DMS153 (cell line): ENCODE results near the gene ROS1.
"Not testable (repeated sequence)": the region's sequence is repeated elsewhere in the genome, so short reads cannot be mapped to it uniquely, and the experiment has no call there.

Experiments used
- DNase-seq: peaks from one replicate; lab custom pipeline; 2025; lab: John Stamatoyannopoulos, UW

The ROS1 gene

GRCh38 chr6:117425431-117426153 lies at the start of gene ROS1:
ROS1 (minus strand) TSS chr6:117425942; CDS start chr6:117425656, 286 bp downstream.
- no peak for DNase-seq

DNA sequence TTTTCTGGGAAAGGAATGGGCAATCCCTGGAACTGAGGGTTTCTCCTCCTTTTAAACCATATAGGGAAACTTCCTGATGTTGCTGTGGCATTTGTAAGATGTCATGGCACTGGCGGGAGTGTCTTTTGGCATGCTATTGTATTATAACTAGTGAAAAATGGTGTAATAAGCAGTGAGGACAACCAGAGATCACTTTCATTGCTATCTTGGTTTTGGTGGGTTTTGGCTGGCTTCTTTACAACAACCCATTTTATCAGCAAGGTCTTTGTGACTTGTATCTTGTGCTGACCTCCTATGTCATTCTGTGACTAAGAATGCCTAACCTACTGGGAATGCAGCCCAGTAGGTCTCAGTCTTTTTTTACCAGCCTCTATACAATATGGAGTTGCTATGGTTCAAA lies 47.7 kb upstream of the ROS1 start:
- no peak for DNase-seq

GRCh38 chr6:117472667-117473066 lies 46.9 kb upstream of the ROS1 start:
- DNase-seq: no peak

GRCh38 chr6:117469791-117470190 lies 44.0 kb upstream of the ROS1 start:
- no peak for DNase-seq

- DNase-seq: no peak
These were observed 43.6 kb upstream of the ROS1 start for GRCh38 chr6:117469356-117469755.

- DNase-seq: not testable (repeated sequence)
These were observed 42.8 kb upstream of the ROS1 start for GRCh38 chr6:117468527-117468926.

- no peak for DNase-seq
These were observed 42.1 kb upstream of the ROS1 start for GRCh38 chr6:117467876-117468275.

DNA sequence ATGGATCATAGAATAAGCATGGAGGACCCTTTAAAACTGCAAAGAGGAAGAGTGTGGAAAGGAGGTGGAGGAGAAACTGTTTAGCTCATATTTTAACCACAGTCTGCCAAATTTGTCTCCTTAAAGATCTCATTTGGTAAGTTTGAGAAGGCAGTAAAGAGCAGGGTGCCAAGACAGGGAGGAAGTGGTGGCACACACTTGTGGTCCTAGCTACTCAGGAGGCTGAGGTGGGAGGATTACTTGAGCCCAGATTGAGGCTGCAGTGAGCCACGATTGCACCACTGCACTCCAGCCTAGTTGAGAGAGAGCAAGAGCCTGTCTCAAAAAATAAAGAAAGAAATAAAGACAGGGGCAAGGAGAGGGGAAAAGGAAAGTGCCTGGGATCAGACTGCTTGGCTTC lies 39.9 kb upstream of the ROS1 start:
- no peak for DNase-seq

GRCh38 chr6:117464700-117465099 lies 39.0 kb upstream of the ROS1 start:
- no peak for DNase-seq

GRCh38 chr6:117463762-117464665 lies 38.3 kb upstream of the ROS1 start:
- no peak for DNase-seq

DNA sequence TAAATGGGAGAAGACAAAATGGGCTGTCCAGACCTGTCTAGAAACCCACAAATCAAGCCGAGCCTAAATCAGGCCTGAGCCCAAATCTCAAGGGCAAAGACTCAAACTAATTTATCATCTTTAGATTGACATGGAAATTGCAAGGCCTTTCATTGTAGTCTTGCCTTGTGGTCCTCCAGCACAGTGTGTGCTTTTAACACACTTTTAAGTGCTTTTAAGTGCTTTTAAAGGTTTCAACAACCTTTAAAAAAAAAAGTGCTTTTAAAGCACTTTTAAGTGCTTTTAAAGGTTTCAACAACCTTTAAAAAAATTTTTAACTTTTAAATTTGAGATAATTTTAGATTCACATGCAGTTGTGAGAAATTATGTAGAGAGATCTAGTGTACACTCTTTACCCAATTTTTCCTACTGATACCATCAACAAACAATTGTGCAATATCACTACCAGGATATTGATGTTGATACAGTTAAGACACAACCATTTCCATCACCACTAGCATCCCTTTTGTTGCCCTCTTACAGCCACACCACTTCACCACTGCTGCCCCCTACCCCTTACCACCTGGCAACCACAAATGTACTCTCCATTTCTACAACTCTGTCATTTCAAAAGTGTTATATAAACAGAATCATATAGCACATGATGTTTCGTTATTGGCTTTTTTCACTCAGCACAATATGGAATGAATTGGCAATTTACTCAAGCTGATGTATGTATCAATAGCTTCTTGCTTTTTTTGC lies 33.6 kb upstream of the ROS1 start:
- no peak for DNase-seq

DNA sequence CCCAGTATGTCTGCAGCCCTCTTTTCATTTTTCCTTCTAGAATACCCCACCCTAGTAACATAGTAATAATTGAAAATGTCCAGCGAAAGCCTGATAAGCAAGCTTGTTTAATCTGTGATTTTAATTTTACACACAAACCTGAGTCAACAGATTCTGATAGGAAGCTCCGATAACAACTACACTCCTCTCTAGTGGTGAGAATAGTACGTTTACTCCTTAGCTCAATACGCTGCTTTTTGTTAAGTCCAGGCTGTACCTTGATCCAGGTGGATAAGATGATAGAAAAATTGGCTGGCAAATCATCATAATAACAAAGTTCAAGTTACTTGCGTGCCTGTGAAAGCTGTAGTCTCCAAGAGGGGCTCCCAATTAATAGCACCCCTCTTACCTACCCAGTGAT lies 31.3 kb upstream of the ROS1 start:
- DNase-seq: no peak

GRCh38 chr6:117456250-117456649 lies 30.5 kb upstream of the ROS1 start:
- DNase-seq: no peak

- DNase-seq: no peak
These were observed 25.9 kb upstream of the ROS1 start for GRCh38 chr6:117451671-117452070.

GRCh38 chr6:117449549-117450439 lies 24.1 kb upstream of the ROS1 start:
- peak; percentile 20 for DNase-seq

DNA sequence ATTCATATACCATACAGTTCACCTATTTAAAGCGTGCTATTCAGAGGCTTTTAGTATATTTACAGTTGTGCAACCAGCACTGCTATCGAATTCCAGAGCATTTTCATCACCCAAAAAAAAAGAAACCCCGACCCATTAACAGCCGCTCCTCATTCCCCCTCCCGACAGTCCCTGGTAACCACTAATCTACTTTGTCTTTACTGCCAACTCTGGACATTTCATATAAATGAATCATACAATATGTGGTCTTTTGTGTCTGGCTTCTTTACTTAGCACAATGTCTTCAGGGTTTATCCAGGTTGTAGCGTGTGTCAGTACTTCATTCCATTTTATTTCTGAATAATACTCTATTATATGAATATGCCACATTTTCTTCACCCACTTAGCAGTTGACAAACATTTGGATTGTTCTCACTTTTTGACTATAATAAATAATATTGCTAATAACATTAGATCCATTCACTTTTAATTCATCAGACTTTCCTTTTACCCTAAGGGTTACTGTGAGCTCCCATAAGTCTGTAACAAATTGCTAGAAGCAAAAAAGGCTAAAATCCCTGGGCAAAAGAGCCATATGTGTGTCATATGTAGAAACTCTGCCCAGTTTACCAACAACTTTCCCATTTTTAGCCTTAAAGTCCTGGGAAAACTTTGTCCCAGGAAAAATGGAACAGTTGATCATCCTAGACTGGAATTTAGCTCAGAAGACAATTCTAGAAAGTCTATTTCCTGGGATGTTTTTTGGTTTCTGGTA lies 23.2 kb upstream of the ROS1 start:
- DNase-seq: no peak

GRCh38 chr6:117448011-117448410 lies 22.3 kb upstream of the ROS1 start:
- DNase-seq: no peak

DNA sequence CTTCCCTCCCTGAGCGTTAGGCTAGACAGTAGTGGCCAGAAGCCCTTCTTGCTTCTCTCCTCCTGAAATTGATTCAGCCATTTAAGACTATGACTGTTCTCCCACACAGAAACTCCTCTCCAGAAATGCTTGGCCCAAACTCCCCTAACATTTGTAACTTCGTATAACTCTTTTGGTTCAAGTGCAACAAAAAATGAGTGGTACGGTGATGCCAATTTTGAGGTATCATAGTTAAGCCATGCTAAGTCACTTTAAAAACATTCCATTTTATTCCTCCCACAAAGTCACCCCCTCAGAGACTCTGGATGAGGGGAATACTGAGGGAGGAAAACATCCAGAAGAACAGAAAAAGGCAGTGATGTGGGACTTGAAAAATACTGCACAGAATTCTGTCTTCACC lies 21.1 kb upstream of the ROS1 start:
- no peak for DNase-seq

GRCh38 chr6:117444600-117444999 lies 18.9 kb upstream of the ROS1 start:
- DNase-seq: no peak

DNA sequence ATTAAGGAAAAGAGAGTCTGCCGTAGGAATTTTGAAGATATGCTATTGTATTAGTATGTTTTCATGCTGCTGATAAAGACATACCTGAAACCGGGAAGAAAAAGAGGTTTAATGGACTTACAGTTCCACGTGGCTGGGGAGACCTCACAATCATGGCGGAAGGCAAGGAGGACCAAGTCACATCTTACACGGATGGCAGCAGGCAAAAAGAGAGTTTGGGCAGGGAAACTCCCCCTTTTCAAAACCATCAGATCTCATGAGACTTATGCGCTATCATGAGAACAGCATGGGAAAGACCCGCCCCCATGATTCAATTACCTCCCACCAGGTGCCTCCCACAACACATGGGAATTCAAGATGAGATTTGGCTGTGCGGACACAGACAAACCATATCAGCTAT lies 16.6 kb upstream of the ROS1 start:
- not testable (repeated sequence) for DNase-seq

DNA sequence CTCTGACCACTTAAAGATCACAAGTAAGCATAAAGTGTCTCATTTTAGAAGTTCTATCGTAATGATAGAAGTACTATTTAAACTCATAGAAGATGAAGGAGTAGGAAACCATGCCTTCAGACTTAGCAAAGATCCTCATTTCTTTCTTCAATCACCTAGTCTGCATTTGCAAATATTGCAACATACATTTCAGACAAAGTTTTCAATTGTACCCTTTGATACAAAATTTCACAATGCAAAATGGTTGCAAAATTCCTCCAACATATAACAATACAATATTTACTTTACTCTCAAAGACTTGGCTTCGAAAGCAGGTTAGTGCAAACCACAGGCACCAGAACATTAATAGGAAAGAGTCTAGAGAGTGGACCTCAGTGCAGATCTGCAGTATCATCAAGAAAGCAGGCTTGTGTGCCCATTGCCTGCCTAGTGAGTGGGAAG lies 16.1 kb upstream of the ROS1 start:
- DNase-seq: no peak
